ENCODE results near the gene DGKH. TPM values are rescaled to one million over a fixed set of nuclear protein-coding genes. Genes with fewer than 3 reads are reported as not detected.

DGKH gene
- total and polyA plus RNA-seq, 10 of the 15 experiments (the other 5 are each of a cell fraction or from before 2014, with no cell fraction given): 1.3 to 15.2 (median 7.3) TPM

GRCh38 chr13:42086582-42086981, 38.1 kb downstream of the DGKH start (continued):
- peak; percentile 77 to 81; a peak in 3 of 4 replicates for TF ChIP-seq IKZF2 (IDR thresholded peaks at IDR 0.05)

DNA sequence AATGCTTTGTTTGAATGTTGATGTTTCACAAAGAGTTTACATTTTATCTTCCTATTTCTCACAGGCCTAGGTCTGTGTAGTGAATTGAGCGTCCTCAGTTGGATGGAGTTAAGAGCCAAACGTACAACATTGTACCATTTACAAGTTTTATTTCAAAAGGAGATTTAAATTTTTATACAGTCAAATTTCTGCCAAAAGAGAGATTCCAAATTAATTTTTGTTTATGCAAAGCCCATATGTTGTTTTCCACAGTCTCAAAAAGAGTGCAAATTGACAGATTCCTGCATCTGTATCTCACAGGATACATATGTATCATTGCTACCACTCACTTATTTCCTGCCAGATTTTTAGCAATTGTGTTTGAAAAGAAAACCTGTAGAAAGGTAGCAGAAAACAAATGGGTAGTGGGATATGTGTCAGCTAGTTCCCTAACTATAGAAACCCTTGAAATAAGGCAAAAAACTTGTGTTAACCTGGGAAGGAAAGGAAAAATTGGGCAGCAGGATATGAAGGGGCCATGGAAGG, 46.1 kb downstream of the DGKH start:
- H4K20me1 ChIP-seq (ENCODE audit: control insufficient read depth, insufficient read depth): no peaks in the 10 kb centered on the region
- BruUV-seq (replicated peaks): no TSS peak
- H3K79me2 ChIP-seq (ENCODE audit: control insufficient read depth, insufficient read depth, low read length): no peaks in the 10 kb centered on the region
- FAIRE-seq (no peak), ATAC-seq (no peak), DNase-seq (ENCODE audit: low read depth, low spot score) (no peak)
- H3K27me3 ChIP-seq (replicated peaks in 1 of 2; ENCODE audit: control insufficient read depth in 2 of 2, insufficient read depth in 2 of 2, low read length in 1 of 2): no peaks in the 10 kb centered on the region
- SMC1A ChIA-PET (ENCODE audit: uncharacterized antibody, unreplicated experiment): no interaction called here
- no peaks in the 10 kb centered on the region for H3K36me3 ChIP-seq (ENCODE audit: control insufficient read depth in 2 of 2, insufficient read depth in 2 of 2, low read length in 1 of 2)
- WGBS (ENCODE audit: insufficient coverage, insufficient replicate concordance, low lambda C conversion rate, missing lambda C conversion rate): 95% methylated on average over 2 of the region's 2 CpGs
- no peak overlapping the region for H3K4me2 ChIP-seq (ENCODE audit: control insufficient read depth, insufficient read depth)
- RAD21 ChIA-PET (ENCODE audit: unreplicated experiment): no interaction called here
- TF ChIP-seq HSF1 (IDR thresholded peaks at IDR 0.05; ENCODE audit: low read depth, low read length): no peak
- TF ChIP-seq USF1 (IDR thresholded peaks at IDR 0.05; ENCODE audit: borderline replicate concordance, extremely low read length, insufficient read depth, low read depth, low read length): no peak
- TF ChIP-seq SIX5 (IDR thresholded peaks at IDR 0.05; ENCODE audit: low read depth, low read length, severe bottlenecking): no peak
- TF ChIP-seq BHLHE40 (IDR thresholded peaks at IDR 0.05; ENCODE audit: borderline replicate concordance in 1 of 2, low read depth in 2 of 2, low read length in 1 of 2): no peak
- TF ChIP-seq SRF (IDR thresholded peaks at IDR 0.05; ENCODE audit: low read depth in 2 of 2, low read length in 2 of 2): no peak
- TF ChIP-seq, protein P1, sequence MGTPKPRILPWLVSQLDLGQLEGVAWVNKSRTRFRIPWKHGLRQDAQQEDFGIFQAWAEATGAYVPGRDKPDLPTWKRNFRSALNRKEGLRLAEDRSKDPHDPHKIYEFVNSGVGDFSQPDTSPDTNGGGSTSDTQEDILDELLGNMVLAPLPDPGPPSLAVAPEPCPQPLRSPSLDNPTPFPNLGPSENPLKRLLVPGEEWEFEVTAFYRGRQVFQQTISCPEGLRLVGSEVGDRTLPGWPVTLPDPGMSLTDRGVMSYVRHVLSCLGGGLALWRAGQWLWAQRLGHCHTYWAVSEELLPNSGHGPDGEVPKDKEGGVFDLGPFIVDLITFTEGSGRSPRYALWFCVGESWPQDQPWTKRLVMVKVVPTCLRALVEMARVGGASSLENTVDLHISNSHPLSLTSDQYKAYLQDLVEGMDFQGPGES (IDR thresholded peaks at IDR 0.05): no peak
- TF ChIP-seq, protein P2, sequence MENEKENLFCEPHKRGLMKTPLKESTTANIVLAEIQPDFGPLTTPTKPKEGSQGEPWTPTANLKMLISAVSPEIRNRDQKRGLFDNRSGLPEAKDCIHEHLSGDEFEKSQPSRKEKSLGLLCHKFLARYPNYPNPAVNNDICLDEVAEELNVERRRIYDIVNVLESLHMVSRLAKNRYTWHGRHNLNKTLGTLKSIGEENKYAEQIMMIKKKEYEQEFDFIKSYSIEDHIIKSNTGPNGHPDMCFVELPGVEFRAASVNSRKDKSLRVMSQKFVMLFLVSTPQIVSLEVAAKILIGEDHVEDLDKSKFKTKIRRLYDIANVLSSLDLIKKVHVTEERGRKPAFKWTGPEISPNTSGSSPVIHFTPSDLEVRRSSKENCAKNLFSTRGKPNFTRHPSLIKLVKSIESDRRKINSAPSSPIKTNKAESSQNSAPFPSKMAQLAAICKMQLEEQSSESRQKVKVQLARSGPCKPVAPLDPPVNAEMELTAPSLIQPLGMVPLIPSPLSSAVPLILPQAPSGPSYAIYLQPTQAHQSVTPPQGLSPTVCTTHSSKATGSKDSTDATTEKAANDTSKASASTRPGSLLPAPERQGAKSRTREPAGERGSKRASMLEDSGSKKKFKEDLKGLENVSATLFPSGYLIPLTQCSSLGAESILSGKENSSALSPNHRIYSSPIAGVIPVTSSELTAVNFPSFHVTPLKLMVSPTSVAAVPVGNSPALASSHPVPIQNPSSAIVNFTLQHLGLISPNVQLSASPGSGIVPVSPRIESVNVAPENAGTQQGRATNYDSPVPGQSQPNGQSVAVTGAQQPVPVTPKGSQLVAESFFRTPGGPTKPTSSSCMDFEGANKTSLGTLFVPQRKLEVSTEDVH (IDR thresholded peaks at IDR 0.05; ENCODE audit: low read depth, partially characterized antibody): no peak
- no peak for TF ChIP-seq POLR2AphosphoS5 (IDR thresholded peaks at IDR 0.05; ENCODE audit: low read length)
- TF ChIP-seq SP1 (IDR thresholded peaks at IDR 0.05; ENCODE audit: low read depth, low read length): no peak
- TF ChIP-seq KDM1A (IDR thresholded peaks at IDR 0.05; ENCODE audit: borderline replicate concordance): no peak
- TF ChIP-seq SMAD1 (IDR thresholded peaks at IDR 0.05; ENCODE audit: low read depth, partially characterized antibody): no peak
- no peak for TF ChIP-seq NFYA (IDR thresholded peaks at IDR 0.05; ENCODE audit: borderline replicate concordance, low read depth, low read length)
- no peak for TF ChIP-seq PAX8 (IDR thresholded peaks at IDR 0.05)
- no peak overlapping the region for H2AFZ ChIP-seq (ENCODE audit: control insufficient read depth, low read depth, low read length)
- POLR2A ChIA-PET: no interaction called here
- no peak overlapping the region for H3K9ac ChIP-seq (ENCODE audit: control insufficient read depth, insufficient read depth, low read length)
- no peak overlapping the region for H3K4me3 ChIP-seq
- H3K9me3 ChIP-seq (replicated peaks; ENCODE audit: control insufficient read depth, insufficient read depth, low read length): no peaks in the 10 kb centered on the region
- in situ Hi-C loops (cut with MboI): no loop called here
- H3K27ac ChIP-seq (ENCODE audit: control insufficient read depth, insufficient read depth): no peak overlapping the region
- CTCF ChIA-PET: no interaction called here
- H3K4me1 ChIP-seq (ENCODE audit: control insufficient read depth, insufficient read depth, low read length): no peaks in the 10 kb centered on the region
- intact Hi-C loops (cut with micrococcal nuclease; ENCODE audit: unreplicated experiment): no loop called here
